ENCODE results near the gene ARL6IP6. TPM values are rescaled to one million over a fixed set of nuclear protein-coding genes. Genes with fewer than 3 reads are reported as not detected.

The ARL6IP6 gene
- total RNA-seq, 1 experiment from 2014 or later: 38.9 TPM

DNA sequence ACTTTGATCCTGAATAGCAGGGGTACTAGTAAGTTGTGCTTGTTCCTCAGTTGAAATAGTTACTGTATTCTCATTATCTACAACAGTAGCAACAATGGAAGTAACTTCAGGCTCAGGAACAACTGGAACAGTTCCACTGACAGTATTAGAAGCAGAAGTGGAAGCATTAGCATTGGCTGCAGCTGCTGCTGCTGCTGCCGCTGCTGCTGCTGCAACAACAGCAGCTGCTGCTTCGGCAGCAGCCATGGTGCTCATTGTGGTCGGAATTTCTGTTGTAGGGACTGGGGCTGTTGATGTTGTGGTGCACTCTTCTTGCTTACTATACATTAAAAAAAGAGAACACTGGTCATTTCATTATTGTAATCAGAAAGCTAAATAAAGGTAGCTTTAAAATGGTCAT lies 42.0 kb upstream of the ARL6IP6 start:
- ChIA-PET CTCF (no interaction called here), POLR2A (no interaction called here)
- no peaks in the 10 kb centered on the region for H3K9me3 ChIP-seq (ENCODE audit: control insufficient read depth, insufficient read depth, low read depth, low read length)
- H3K4me1 ChIP-seq (ENCODE audit: control insufficient read depth, insufficient read depth, low read length): no peaks in the 10 kb centered on the region
- H3K36me3 ChIP-seq (ENCODE audit: control insufficient read depth, insufficient read depth, low read length): peaks cover 80% of the 10 kb centered on the region
- BruUV-seq (replicated peaks): no TSS peak
- H3K27ac ChIP-seq (ENCODE audit: low read length): no peak overlapping the region
- H3K4me3 ChIP-seq (ENCODE audit: low read depth in 2 of 2, low read length in 2 of 2): no peak overlapping the region
- H3K27me3 ChIP-seq (ENCODE audit: control insufficient read depth, insufficient read depth, low read length): no peaks in the 10 kb centered on the region
- no peak; the same call in 1 of the 2 replicates for ATAC-seq
- TF ChIP-seq, protein P1, sequence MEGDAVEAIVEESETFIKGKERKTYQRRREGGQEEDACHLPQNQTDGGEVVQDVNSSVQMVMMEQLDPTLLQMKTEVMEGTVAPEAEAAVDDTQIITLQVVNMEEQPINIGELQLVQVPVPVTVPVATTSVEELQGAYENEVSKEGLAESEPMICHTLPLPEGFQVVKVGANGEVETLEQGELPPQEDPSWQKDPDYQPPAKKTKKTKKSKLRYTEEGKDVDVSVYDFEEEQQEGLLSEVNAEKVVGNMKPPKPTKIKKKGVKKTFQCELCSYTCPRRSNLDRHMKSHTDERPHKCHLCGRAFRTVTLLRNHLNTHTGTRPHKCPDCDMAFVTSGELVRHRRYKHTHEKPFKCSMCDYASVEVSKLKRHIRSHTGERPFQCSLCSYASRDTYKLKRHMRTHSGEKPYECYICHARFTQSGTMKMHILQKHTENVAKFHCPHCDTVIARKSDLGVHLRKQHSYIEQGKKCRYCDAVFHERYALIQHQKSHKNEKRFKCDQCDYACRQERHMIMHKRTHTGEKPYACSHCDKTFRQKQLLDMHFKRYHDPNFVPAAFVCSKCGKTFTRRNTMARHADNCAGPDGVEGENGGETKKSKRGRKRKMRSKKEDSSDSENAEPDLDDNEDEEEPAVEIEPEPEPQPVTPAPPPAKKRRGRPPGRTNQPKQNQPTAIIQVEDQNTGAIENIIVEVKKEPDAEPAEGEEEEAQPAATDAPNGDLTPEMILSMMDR (IDR thresholded peaks at IDR 0.05): no peak
- TF ChIP-seq TCF7L2 (IDR thresholded peaks at IDR 0.05; ENCODE audit: low read depth, low read length) (no peak), SIN3A (IDR thresholded peaks at IDR 0.05; ENCODE audit: borderline replicate concordance, insufficient read depth, low read depth, low read length) (no peak), POLR2AphosphoS5 (IDR thresholded peaks at IDR 0.05; ENCODE audit: low read depth, low read length) (no peak)
- TF ChIP-seq, protein P2, sequence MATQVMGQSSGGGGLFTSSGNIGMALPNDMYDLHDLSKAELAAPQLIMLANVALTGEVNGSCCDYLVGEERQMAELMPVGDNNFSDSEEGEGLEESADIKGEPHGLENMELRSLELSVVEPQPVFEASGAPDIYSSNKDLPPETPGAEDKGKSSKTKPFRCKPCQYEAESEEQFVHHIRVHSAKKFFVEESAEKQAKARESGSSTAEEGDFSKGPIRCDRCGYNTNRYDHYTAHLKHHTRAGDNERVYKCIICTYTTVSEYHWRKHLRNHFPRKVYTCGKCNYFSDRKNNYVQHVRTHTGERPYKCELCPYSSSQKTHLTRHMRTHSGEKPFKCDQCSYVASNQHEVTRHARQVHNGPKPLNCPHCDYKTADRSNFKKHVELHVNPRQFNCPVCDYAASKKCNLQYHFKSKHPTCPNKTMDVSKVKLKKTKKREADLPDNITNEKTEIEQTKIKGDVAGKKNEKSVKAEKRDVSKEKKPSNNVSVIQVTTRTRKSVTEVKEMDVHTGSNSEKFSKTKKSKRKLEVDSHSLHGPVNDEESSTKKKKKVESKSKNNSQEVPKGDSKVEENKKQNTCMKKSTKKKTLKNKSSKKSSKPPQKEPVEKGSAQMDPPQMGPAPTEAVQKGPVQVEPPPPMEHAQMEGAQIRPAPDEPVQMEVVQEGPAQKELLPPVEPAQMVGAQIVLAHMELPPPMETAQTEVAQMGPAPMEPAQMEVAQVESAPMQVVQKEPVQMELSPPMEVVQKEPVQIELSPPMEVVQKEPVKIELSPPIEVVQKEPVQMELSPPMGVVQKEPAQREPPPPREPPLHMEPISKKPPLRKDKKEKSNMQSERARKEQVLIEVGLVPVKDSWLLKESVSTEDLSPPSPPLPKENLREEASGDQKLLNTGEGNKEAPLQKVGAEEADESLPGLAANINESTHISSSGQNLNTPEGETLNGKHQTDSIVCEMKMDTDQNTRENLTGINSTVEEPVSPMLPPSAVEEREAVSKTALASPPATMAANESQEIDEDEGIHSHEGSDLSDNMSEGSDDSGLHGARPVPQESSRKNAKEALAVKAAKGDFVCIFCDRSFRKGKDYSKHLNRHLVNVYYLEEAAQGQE (IDR thresholded peaks at IDR 0.05; ENCODE audit: insufficient read depth in 1 of 2, low read depth in 2 of 2, low read length in 1 of 2): no peak
- intact Hi-C loops (cut with micrococcal nuclease; ENCODE audit: unreplicated experiment): no loop called here
- no peak for DNase-seq (ENCODE audit: low read depth, low spot score)
- in situ Hi-C loops (cut with HindIII; ENCODE audit: low pct_unique_long_range_greater_than_20kb, low sequenced_read_pairs): no loop called here

DNA sequence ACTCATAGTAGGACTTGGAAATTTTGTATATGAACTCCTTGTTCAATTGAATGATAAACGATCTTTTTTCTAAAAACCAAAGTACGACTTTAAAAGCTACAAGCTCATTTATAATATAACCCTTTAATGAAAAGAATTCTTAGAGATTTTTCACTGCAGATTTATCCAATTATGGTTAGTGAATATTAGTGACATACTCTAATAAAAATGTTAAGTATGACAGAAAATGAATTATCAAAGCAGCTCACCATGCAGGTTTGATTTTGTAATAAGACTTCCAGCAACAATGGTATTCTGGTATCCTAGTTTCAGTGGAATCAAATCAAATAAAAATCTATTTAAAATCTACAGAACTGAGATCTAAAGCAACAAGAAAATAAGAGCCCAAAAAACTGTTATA lies 39.6 kb upstream of the ARL6IP6 start:
- BruUV-seq (replicated peaks): no TSS peak
- Histone ChIP-seq H3K4me3 (ENCODE audit: low read depth in 2 of 2, low read length in 2 of 2) (no peak overlapping the region), H3K27ac (ENCODE audit: low read length) (no peak overlapping the region), H3K36me3 (ENCODE audit: control insufficient read depth, insufficient read depth, low read length) (peaks cover 59% of the 10 kb centered on the region), H3K9me3 (ENCODE audit: control insufficient read depth, insufficient read depth, low read depth, low read length) (no peaks in the 10 kb centered on the region), H3K4me1 (ENCODE audit: control insufficient read depth, insufficient read depth, low read length) (no peaks in the 10 kb centered on the region), H3K27me3 (ENCODE audit: control insufficient read depth, insufficient read depth, low read length) (no peaks in the 10 kb centered on the region)
- POLR2A ChIA-PET: no interaction called here
- DNase-seq (ENCODE audit: low read depth, low spot score) (no peak), ATAC-seq (no peak)
- TF ChIP-seq, protein P2 (IDR thresholded peaks at IDR 0.05; ENCODE audit: insufficient read depth in 1 of 2, low read depth in 2 of 2, low read length in 1 of 2): no peak
- TF ChIP-seq SIN3A (IDR thresholded peaks at IDR 0.05; ENCODE audit: borderline replicate concordance, insufficient read depth, low read depth, low read length): no peak
- intact Hi-C loops (cut with micrococcal nuclease; ENCODE audit: unreplicated experiment): no loop called here
- in situ Hi-C loops (cut with HindIII; ENCODE audit: low pct_unique_long_range_greater_than_20kb, low sequenced_read_pairs): no loop called here
- CTCF ChIA-PET: no interaction called here

All from Panc1 (cell line).